ENCODE data around the gene LAPTM5.

GRCh38 chr1:30721812-30722537 lies 35.6 kb downstream of the LAPTM5 start:
- TF ChIP-seq, protein P1, sequence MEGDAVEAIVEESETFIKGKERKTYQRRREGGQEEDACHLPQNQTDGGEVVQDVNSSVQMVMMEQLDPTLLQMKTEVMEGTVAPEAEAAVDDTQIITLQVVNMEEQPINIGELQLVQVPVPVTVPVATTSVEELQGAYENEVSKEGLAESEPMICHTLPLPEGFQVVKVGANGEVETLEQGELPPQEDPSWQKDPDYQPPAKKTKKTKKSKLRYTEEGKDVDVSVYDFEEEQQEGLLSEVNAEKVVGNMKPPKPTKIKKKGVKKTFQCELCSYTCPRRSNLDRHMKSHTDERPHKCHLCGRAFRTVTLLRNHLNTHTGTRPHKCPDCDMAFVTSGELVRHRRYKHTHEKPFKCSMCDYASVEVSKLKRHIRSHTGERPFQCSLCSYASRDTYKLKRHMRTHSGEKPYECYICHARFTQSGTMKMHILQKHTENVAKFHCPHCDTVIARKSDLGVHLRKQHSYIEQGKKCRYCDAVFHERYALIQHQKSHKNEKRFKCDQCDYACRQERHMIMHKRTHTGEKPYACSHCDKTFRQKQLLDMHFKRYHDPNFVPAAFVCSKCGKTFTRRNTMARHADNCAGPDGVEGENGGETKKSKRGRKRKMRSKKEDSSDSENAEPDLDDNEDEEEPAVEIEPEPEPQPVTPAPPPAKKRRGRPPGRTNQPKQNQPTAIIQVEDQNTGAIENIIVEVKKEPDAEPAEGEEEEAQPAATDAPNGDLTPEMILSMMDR (IDR thresholded peaks at IDR 0.05; ENCODE audit: insufficient read depth, low read depth, low read length) = no peak
- TF ChIP-seq EZH2 (IDR thresholded peaks at IDR 0.05; ENCODE audit: insufficient read depth, low read length) = no peak
